ENCODE results near the gene CATSPER3. TPM values are rescaled to one million over a fixed set of nuclear protein-coding genes. Genes with fewer than 3 reads are reported as not detected.

Gene CATSPER3
- total RNA-seq, 2 experiments from 2014 or later, result 0.56 TPM; not detected in 1

DNA sequence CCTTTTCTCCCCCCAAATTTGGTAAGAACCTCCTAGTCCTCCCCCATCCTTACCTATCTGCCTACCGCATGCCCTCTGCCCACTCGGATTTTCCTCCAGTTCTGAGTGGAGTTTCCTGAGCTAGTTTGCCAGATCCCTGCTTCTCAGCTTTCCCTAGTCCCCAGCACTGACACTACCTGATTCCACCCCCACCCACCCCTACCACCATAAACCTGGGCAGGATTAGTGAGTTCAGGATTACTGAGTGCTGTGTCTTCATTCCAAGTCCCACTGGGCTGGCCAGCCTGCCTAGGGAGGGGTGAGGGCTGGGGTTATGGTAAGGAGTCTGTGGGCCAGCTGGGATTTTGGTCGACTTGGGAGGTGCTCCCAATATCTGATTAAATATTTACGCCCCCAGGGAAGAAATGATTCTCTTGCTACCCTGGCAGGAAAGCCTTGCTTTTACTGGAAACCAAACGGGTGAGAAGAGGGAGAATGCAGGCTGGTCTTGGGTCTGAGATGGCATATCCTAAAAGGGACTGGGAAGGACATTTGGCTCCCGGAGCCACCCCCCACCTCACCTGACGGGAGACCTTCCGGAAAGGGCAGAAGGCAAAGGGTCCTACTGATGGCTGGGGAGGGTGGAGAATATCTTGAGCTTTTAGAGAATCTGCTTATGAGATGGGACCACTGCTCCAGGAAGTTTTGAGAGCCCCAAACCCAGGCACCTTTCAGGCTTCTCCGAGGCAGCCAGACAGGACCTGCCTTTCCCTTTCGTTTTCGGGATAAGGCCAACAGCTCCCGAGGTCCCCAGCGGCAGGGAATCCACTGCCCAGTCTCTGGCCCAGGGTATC lies 62.6 kb downstream of the CATSPER3 start:
- Mint-ChIP-seq H3K9me3 (no peaks in the 10 kb centered on the region), H3K36me3 (ENCODE audit: low read depth) (no peaks in the 10 kb centered on the region), H3K4me1 (ENCODE audit: low read depth) (peaks cover 50% of the 10 kb centered on the region), H3K4me3 (no peak overlapping the region), H3K27ac (no peak overlapping the region), H3K27me3 (peaks cover 83% of the 10 kb centered on the region)
- peaks cover 59 to 81% of the 10 kb centered on the region in 2 experiments for H3K27me3 ChIP-seq (ENCODE audit: control insufficient read depth in 1 of 2, insufficient read depth in 2 of 2, low read length in 2 of 2)
- H3K4me3 ChIP-seq (ENCODE audit: low read length), result no peak overlapping the region
- intact Hi-C loops (cut with DNase I, micrococcal nuclease), result no loop called here
- DNase-seq (no peak), ATAC-seq (ENCODE audit: poor library complexity) (no peak)
- peaks cover 0 to 44% of the 10 kb centered on the region in 2 experiments for H3K9me3 ChIP-seq (ENCODE audit: control insufficient read depth in 1 of 2, insufficient read depth in 1 of 2, low read length in 2 of 2)
- TF ChIP-seq CTCF (IDR thresholded peaks at IDR 0.05), result no peak
- ChIA-PET POLR2A (no interaction called here), CTCF (no interaction called here)
- no peak overlapping the region for H3K27ac ChIP-seq (ENCODE audit: low read depth in 1 of 2, low read length in 2 of 2)
- H3K4me1 ChIP-seq (ENCODE audit: insufficient read depth, low read length), result peaks cover 36% of the 10 kb centered on the region
- H3K36me3 ChIP-seq (ENCODE audit: insufficient read depth, low read length), result no peaks in the 10 kb centered on the region

DNA sequence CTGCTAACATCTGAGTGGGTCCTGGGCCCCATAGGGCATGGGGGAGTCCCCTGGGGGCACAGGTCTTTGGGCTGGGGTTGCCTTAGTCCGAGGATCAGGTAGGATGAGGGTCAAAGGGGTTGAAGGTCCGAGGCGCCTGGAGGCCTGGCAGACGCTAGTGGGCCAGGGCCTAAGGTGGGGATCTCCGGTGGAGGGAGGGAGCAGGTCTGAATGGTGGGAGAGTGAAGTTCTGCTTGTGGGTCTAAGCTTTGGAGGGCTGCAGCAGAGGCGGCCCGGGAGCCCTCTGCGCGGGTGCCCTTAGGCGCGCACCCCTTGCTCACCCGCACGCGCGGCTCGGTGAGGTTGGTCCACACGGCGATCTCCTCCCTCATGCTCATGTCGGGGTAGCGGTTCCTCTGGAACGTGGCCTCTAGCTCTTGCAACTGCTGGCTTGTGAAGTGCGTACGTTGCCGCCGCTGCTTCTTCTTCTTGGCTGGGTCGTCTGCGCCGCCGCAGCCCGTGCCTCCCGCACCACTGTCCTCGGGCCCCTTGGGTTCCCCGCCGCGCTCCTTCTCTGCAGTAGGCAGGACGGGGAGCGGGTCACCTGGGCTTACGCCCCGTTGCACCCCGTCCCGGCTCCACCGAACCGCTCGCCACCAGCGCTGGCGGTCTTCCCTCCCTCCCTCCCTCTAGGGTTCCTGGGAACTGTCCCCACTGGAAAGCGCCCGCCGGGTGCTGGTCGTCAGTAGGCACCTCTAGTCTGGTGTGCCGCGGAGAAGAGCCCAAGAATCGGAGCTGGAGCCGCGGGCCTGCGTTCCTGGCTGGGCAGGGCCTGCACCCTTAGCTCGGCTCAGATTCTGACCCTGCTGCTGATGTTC lies 63.5 kb downstream of the CATSPER3 start:
- H3K4me1 Mint-ChIP-seq (ENCODE audit: low read depth), result peaks cover 50% of the 10 kb centered on the region
- intact Hi-C loops (cut with DNase I, micrococcal nuclease), result no loop called here

More for the DNA sequence above, 63.5 kb downstream of the CATSPER3 start:
- Histone ChIP-seq H3K27ac (ENCODE audit: low read depth in 1 of 2, low read length in 2 of 2) (no peak overlapping the region), H3K4me1 (ENCODE audit: insufficient read depth, low read length) (peaks cover 36% of the 10 kb centered on the region), H3K27me3 (ENCODE audit: control insufficient read depth in 1 of 2, insufficient read depth in 2 of 2, low read length in 2 of 2) (peaks cover 61 to 85% of the 10 kb centered on the region in 2 experiments), H3K9me3 (ENCODE audit: control insufficient read depth in 1 of 2, insufficient read depth in 1 of 2, low read length in 2 of 2) (peaks cover 0 to 44% of the 10 kb centered on the region in 2 experiments), H3K4me3 (ENCODE audit: low read length) (no peak overlapping the region), H3K36me3 (ENCODE audit: insufficient read depth, low read length) (no peaks in the 10 kb centered on the region)
- peak in 1 of 14 experiments; percentile 26 for DNase-seq
- CTCF ChIA-PET, result no interaction called here
- H3K4me3 Mint-ChIP-seq, result peak overlapping the region; percentile 58
- TF ChIP-seq CTCF (IDR thresholded peaks at IDR 0.05), result no peak
- H3K9me3 Mint-ChIP-seq, result no peaks in the 10 kb centered on the region
- peak; percentile 19 for ATAC-seq (ENCODE audit: poor library complexity)
- POLR2A ChIA-PET, result no interaction called here
- no peaks in the 10 kb centered on the region for H3K36me3 Mint-ChIP-seq (ENCODE audit: low read depth)
- peaks cover 83% of the 10 kb centered on the region for H3K27me3 Mint-ChIP-seq
- no peak overlapping the region for H3K27ac Mint-ChIP-seq

All from CD4-positive, alpha-beta T cell (primary cell).